PC-9 (cell line): ENCODE measurements around the gene NOXO1.
"Not testable (repeated sequence)": the region's sequence is repeated elsewhere in the genome, so short reads cannot be mapped to it uniquely, and the experiment has no call there.

ENCODE experiments used
- CTCF ChIP-seq: fragments of 200-600 bp; sonication (generic); conservative IDR thresholded peaks from 2 replicates; pipeline ENCODE4 v1.6.1; 2017; ENCODE audit warnings: mixed run types, antibody characterized with exemption, mild to moderate bottlenecking, moderate library complexity
- EZH2 ChIP-seq: fragments of 200-600 bp; sonication (generic); IDR thresholded peaks from 2 replicates; pipeline ENCODE4 v1.8.0; 2017; ENCODE audit warnings: antibody characterized with exemption, low read depth

GRCh38 chr16:2011726-2012125 is 30.5 kb upstream of the NOXO1 start:
- TF ChIP-seq CTCF, EZH2: not testable (repeated sequence)
